K562 (cell line): ENCODE measurements around the gene IGSF23. TPM values are rescaled to one million over a fixed set of nuclear protein-coding genes. Genes with fewer than 3 reads are reported as not detected.

Source experiments
- ATAC-seq: fragments of 200-7000 bp; cut with Tn5 transposase; 3 replicates; pipeline ENCODE4 v1.9.1; 2020; ENCODE audit warnings: moderate library complexity
- BruUV-seq: library from RNA; stranded (reverse); fragments of 400-500 nt; replicated peaks from 2 replicates; lab custom pipeline; 2021; lab: Mats Ljungman, UMichigan
- CTCF ChIA-PET: fragments of 300-600 bp; formaldehyde crosslinking; extraction: SDS; loops from one replicate; lab custom pipeline; 2021; ENCODE audit warnings: low intra/inter-chr PET ratio; lab: Yijun Ruan, JAX
- POLR2A ChIA-PET: fragments of 300-600, 350-650 bp; sonication (Branson Sonifier 250); formaldehyde crosslinking; extraction: SDS; loops from one replicate; lab custom pipeline; 2021; ENCODE audit warnings: antibody characterized with exemption, inconsistent platforms; lab: Yijun Ruan, JAX
- DNase-seq, 4 experiments: peaks; one replicate each; pipeline versions ENCODE4 v3.0.0 to v3.0.0-alpha.2; 2011 to 2018; ENCODE audit warnings: low spot score in 3 of 4, mixed read lengths in 3 of 4; ENCODE audit errors: extremely low read depth in 1 of 4
- FAIRE-seq: peaks from 2 replicates; lab custom pipeline; 2011; peaks lifted over from hg19 to GRCh38; lab: Jason Lieb, UNC
- H2AFZ ChIP-seq: 2 replicates; pipeline ENCODE4 v1.6.0; 2011; ENCODE audit warnings: low read depth, low read length, control low read depth, inconsistent platforms
- H3K27ac ChIP-seq: fragments of 200-600 bp; 3 replicates; pipeline ENCODE4 v1.8.0; 2011; ENCODE audit warnings: low read depth, mild to moderate bottlenecking, control low read depth, inconsistent platforms, low read length, moderate library complexity, mixed read lengths; ENCODE audit errors: extremely low read depth
- H3K27me3 ChIP-seq, 2 experiments: fragments of 300-600 bp in 1 of 2; 2 replicates in 1 of 2; 3 replicates in 1 of 2; pipeline versions ENCODE4 v1.6.0 to v1.8.0; 2011; ENCODE audit warnings: inconsistent platforms in 2 of 2, low read length in 2 of 2, mild to moderate bottlenecking in 1 of 2, mixed read lengths in 1 of 2, moderate library complexity in 1 of 2; ENCODE audit not compliant: control insufficient read depth in 2 of 2, insufficient read depth in 2 of 2
- H3K36me3 ChIP-seq: fragments of 300-600 bp; 3 replicates; pipeline ENCODE4 v1.8.0; 2011; ENCODE audit warnings: mild to moderate bottlenecking, low read length, inconsistent platforms; ENCODE audit not compliant: control insufficient read depth, insufficient read depth
- H3K4me1 ChIP-seq, 2 experiments: fragments of 200-600 bp in 1 of 2; replicated peaks in 1 of 2; 2 replicates in 1 of 2; 3 replicates in 1 of 2; pipeline versions ENCODE4 v1.5.1 to v1.8.0; 2011; ENCODE audit warnings: inconsistent platforms in 2 of 2, low read length in 2 of 2, mild to moderate bottlenecking in 1 of 2, mixed read lengths in 1 of 2, moderate library complexity in 1 of 2; ENCODE audit not compliant: control insufficient read depth in 2 of 2, insufficient read depth in 2 of 2
- H3K4me2 ChIP-seq: 2 replicates; pipeline ENCODE4 v1.6.1; 2011; ENCODE audit warnings: low read length, control low read depth, inconsistent platforms, mixed read lengths; ENCODE audit not compliant: insufficient read depth
- H3K4me3 ChIP-seq: fragments of 200-600 bp; sonication (generic), shearing (Covaris generic); 2 replicates; pipeline ENCODE4 v1.5.1; 2016; ENCODE audit warnings: control low read depth, inconsistent platforms
- H3K79me2 ChIP-seq: fragments of 200-600 bp; 3 replicates; pipeline ENCODE4 v1.8.0; 2011; ENCODE audit warnings: low read length, inconsistent platforms; ENCODE audit not compliant: control insufficient read depth, insufficient read depth
- H3K9ac ChIP-seq, 2 experiments: 2 replicates each; pipeline versions ENCODE4 v1.6.0 to v1.6.1; 2011; ENCODE audit warnings: low read depth in 2 of 2, low read length in 2 of 2, control low read depth in 1 of 2, inconsistent platforms in 1 of 2, mild to moderate bottlenecking in 1 of 2, mixed read lengths in 1 of 2; ENCODE audit not compliant: insufficient read depth in 1 of 2
- H3K9me1 ChIP-seq: one replicate; pipeline ENCODE4 v1.6.0; 2011; ENCODE audit warnings: inconsistent platforms, mild to moderate bottlenecking, low read length, moderate library complexity; ENCODE audit not compliant: control insufficient read depth, insufficient read depth
- H3K9me3 ChIP-seq: replicated peaks from 2 replicates; pipeline ENCODE4 v1.5.1; 2011; ENCODE audit warnings: low read depth, low read length, inconsistent platforms; ENCODE audit not compliant: control insufficient read depth, insufficient read depth
- H4K20me1 ChIP-seq: replicated peaks from 2 replicates; pipeline ENCODE4 v1.6.1; 2011; ENCODE audit warnings: low read length, inconsistent platforms, mixed read lengths; ENCODE audit not compliant: control insufficient read depth, insufficient read depth
- DIDO1 ChIP-seq: fragments of 450-650 bp; IDR thresholded peaks from 2 replicates; pipeline ENCODE4 v1.6.1; 2016; ENCODE audit warnings: low read depth, missing biosample characterization, missing genetic modification characterization
- HDAC6 ChIP-seq: IDR thresholded peaks from 2 replicates; pipeline ENCODE4 v1.6.1; 2012; ENCODE audit warnings: low read depth, mild to moderate bottlenecking, control low read depth, inconsistent platforms, low read length, moderate library complexity
- MBD2 ChIP-seq: sonication (generic); IDR thresholded peaks from 2 replicates; pipeline ENCODE4 v1.6.1; 2016; ENCODE audit warnings: low read depth, borderline replicate concordance
- PHF21A ChIP-seq: fragments of 450-650 bp; IDR thresholded peaks from 2 replicates; pipeline ENCODE4 v1.6.1; 2017; ENCODE audit warnings: low read depth, borderline replicate concordance
- POLR2H ChIP-seq: IDR thresholded peaks from 2 replicates; pipeline ENCODE4 v1.6.1; 2016; ENCODE audit warnings: missing genetic modification characterization, low read depth, mild to moderate bottlenecking, control low read depth, missing compliant biosample characterization, moderate library complexity
- SIX5 ChIP-seq, 2 experiments: IDR thresholded peaks; 2 replicates each; pipeline ENCODE4 v1.6.1; 2011; ENCODE audit warnings: low read length in 2 of 2, borderline replicate concordance in 1 of 2, low read depth in 1 of 2, mild to moderate bottlenecking in 1 of 2, moderate library complexity in 1 of 2; ENCODE audit not compliant: insufficient read depth in 1 of 2
- SMARCA5 ChIP-seq: fragments of 450-650 bp; IDR thresholded peaks from 2 replicates; pipeline ENCODE4 v1.6.1; 2016
- TEAD2 ChIP-seq: fragments of 450-650 bp; IDR thresholded peaks from 2 replicates; pipeline ENCODE4 v1.6.1; 2016; ENCODE audit warnings: missing genetic modification characterization, control low read depth, missing compliant biosample characterization
- ZC3H8 ChIP-seq: fragments of 450-650 bp; IDR thresholded peaks from 2 replicates; pipeline ENCODE4 v1.6.1; 2017
- ZKSCAN8 ChIP-seq: fragments of 200-800 bp; sonication (Bioruptor generic); IDR thresholded peaks from 2 replicates; pipeline ENCODE4 v1.6.1; 2016; ENCODE audit warnings: missing genetic modification characterization, missing compliant biosample characterization
- ZNF124 ChIP-seq: sonication (generic); formaldehyde crosslinking; IDR thresholded peaks from 2 replicates; pipeline ENCODE4 v1.8.1; 2022; ENCODE audit warnings: missing genetic modification reagents
- ZNF830 ChIP-seq: fragments of 250-450 bp; sonication (Bioruptor Pico); IDR thresholded peaks from 2 replicates; pipeline ENCODE4 v1.5.0; 2021; ENCODE audit warnings: mild to moderate bottlenecking
- WGBS: fragments of 100-300 bp; shearing (Covaris generic); methylation state at CpG from one replicate; pipeline ENCODE4 v1.1.6; 2016; ENCODE audit warnings: low coverage, mixed read lengths; ENCODE audit not compliant: insufficient coverage; ENCODE audit errors: missing lambda C conversion rate; 5-methylcytosine and 5-hydroxymethylcytosine counted together
- in situ Hi-C: fragments of 300-500 bp; cut with MboI; formaldehyde crosslinking; loops from 4 replicates; pipeline ENCODE4 v1.15.0; 2018; ENCODE audit warnings: inconsistent platforms, mixed read lengths
- intact Hi-C: fragments of 100-400 bp; cut with micrococcal nuclease; formaldehyde crosslinking; loops from 2 replicates; pipeline ENCODE4 v1.14.2; 2022
- polyA plus RNA-seq, 8 experiments: library from polyadenylated mRNA; depleted of rRNA in 4 of 8; stranded (reverse) in 5 of 8; unstranded in 3 of 8; fragments of >200 nt; fragmentation: Nextera tagmentation in 2 of 8; fragmentation: Illumina TruSeq in 1 of 8; extraction: Ambion mirVana in 2 of 8; extraction: Trizol in 1 of 8; gene quantifications; 2 replicates each; pipeline versions ENCODE4 v1.2.1 to v1.2.3, GENCODE V29; 2011 to 2014; ENCODE audit warnings: inconsistent platforms in 1 of 8, missing spikeins in 1 of 8
- total RNA-seq, 7 experiments: library from RNA; depleted of rRNA in 6 of 7; stranded (reverse); fragments of >200 nt in 6 of 7; fragmentation: Illumina TruSeq in 2 of 7; extraction: Trizol in 2 of 7; gene quantifications; 2 replicates each; pipeline versions ENCODE4 v1.2.1 to v1.2.3, GENCODE V29; 2011 to 2021; ENCODE audit warnings: low replicate concordance in 1 of 7
- TF ChIP-seq, protein P1 (sequence below): fragments of 450-650 bp; IDR thresholded peaks from 2 replicates; pipeline ENCODE4 v1.6.1; 2017; ENCODE audit warnings: mild to moderate bottlenecking, moderate library complexity
- TF ChIP-seq, protein P2 (sequence below): fragments of 450-650 bp; formaldehyde crosslinking; IDR thresholded peaks from 2 replicates; pipeline ENCODE4 v1.4.0; 2020; ENCODE audit warnings: mild to moderate bottlenecking, moderate library complexity
- TF ChIP-seq, protein P3 (sequence below): fragments of 250-450 bp; sonication (Bioruptor Pico); IDR thresholded peaks from 2 replicates; pipeline ENCODE4 v1.4.0; 2020
- TF ChIP-seq, protein P4 (sequence below), 2 experiments: fragments of 250-450 bp in 1 of 2; fragments of 450-650 bp in 1 of 2; sonication (Bioruptor Pico) in 1 of 2; IDR thresholded peaks; 2 replicates each; pipeline versions ENCODE4 v1.6.1 to v1.8.0; 2016 to 2021; ENCODE audit warnings: mild to moderate bottlenecking in 2 of 2, moderate library complexity in 2 of 2, missing compliant biosample characterization in 1 of 2, missing genetic modification characterization in 1 of 2

The IGSF23 gene
- total and polyA plus RNA-seq, 9 of the 15 experiments (the other 6 are each of a cell fraction or from before 2014, with no cell fraction given) = not detected

DNA sequence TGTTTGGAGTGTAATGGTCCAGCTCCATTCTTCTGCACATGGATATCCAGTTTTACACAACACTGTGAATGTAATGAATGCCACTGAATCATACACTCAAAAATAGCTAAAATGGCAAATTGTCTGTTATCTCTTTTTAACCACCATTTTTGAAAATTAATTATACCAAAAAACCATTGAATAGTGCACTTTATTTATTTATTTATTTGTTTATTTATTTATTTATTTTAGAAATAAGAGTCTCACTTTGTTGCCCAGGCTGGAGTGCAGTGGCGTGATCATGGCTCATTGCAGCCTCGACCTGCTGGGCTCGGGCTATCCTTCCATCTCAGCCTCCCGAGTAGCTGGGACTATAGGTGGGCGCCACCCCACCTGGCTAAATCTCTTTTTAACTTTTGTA is 50.6 kb downstream of the IGSF23 start:
- H3K36me3 ChIP-seq = peaks cover 12% of the 10 kb centered on the region; the same call in 2 of the 3 replicates
- POLR2A ChIA-PET = interaction anchor here (0.9 kb wide), 1 partner anchor 75 kb away, joined by 3 read pairs; no protein-coding TSS in a partner anchor
- no TSS peak for BruUV-seq
- no peaks in the 10 kb centered on the region for H4K20me1 ChIP-seq
- TF ChIP-seq HDAC6 (no peak), DIDO1 (tag) (no peak), SIX5 (IDR thresholded peaks at IDR 0.05; ENCODE audit: borderline replicate concordance in 1 of 2, insufficient read depth in 1 of 2, low read depth in 1 of 2, low read length in 2 of 2) (no peak), TEAD2 (no peak), MBD2 (no peak), SMARCA5 (no peak), POLR2H (no peak), ZNF124 (CRISPR knock-in tag) (no peak), PHF21A (no peak), ZKSCAN8 (CRISPR knock-in tag) (no peak), ZNF830 (no peak), ZC3H8 (no peak)
- TF ChIP-seq, protein P1, sequence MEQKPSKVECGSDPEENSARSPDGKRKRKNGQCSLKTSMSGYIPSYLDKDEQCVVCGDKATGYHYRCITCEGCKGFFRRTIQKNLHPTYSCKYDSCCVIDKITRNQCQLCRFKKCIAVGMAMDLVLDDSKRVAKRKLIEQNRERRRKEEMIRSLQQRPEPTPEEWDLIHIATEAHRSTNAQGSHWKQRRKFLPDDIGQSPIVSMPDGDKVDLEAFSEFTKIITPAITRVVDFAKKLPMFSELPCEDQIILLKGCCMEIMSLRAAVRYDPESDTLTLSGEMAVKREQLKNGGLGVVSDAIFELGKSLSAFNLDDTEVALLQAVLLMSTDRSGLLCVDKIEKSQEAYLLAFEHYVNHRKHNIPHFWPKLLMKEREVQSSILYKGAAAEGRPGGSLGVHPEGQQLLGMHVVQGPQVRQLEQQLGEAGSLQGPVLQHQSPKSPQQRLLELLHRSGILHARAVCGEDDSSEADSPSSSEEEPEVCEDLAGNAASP = no peak
- TF ChIP-seq, protein P2, sequence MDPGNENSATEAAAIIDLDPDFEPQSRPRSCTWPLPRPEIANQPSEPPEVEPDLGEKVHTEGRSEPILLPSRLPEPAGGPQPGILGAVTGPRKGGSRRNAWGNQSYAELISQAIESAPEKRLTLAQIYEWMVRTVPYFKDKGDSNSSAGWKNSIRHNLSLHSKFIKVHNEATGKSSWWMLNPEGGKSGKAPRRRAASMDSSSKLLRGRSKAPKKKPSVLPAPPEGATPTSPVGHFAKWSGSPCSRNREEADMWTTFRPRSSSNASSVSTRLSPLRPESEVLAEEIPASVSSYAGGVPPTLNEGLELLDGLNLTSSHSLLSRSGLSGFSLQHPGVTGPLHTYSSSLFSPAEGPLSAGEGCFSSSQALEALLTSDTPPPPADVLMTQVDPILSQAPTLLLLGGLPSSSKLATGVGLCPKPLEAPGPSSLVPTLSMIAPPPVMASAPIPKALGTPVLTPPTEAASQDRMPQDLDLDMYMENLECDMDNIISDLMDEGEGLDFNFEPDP (CRISPR knock-in tag) = no peak
- TF ChIP-seq, protein P3, sequence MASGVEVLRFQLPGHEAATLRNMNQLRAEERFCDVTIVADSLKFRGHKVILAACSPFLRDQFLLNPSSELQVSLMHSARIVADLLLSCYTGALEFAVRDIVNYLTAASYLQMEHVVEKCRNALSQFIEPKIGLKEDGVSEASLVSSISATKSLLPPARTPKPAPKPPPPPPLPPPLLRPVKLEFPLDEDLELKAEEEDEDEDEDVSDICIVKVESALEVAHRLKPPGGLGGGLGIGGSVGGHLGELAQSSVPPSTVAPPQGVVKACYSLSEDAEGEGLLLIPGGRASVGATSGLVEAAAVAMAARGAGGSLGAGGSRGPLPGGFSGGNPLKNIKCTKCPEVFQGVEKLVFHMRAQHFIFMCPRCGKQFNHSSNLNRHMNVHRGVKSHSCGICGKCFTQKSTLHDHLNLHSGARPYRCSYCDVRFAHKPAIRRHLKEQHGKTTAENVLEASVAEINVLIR (CRISPR knock-in tag) = no peak
- TF ChIP-seq, protein P4, sequence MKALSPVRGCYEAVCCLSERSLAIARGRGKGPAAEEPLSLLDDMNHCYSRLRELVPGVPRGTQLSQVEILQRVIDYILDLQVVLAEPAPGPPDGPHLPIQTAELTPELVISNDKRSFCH (CRISPR knock-in tag; IDR thresholded peaks at IDR 0.05) = no peak
- TF ChIP-seq, protein P4 (tag; IDR thresholded peaks at IDR 0.05) = no peak
- ATAC-seq = no peak
- no peaks in the 10 kb centered on the region for H3K9me3 ChIP-seq
- no peak for DNase-seq
- no peaks in the 10 kb centered on the region for H3K79me2 ChIP-seq
- no peaks in the 10 kb centered on the region for H3K9me1 ChIP-seq
- no peak overlapping the region for H3K4me2 ChIP-seq
- no peak overlapping the region for H3K27ac ChIP-seq
- no peak overlapping the region for H3K4me3 ChIP-seq
- H3K9ac ChIP-seq = no peak overlapping the region
- WGBS = 71% methylated on average over 5 of the region's 5 CpGs
- CTCF ChIA-PET = no interaction called here
- FAIRE-seq = no peak
- intact Hi-C loops = no loop called here
- H3K4me1 ChIP-seq = peaks cover 0 to 5% of the 10 kb centered on the region in 2 experiments; a peak in 4 of 5 replicates
- no peak overlapping the region for H2AFZ ChIP-seq
- H3K27me3 ChIP-seq = no peaks in the 10 kb centered on the region
- in situ Hi-C loops = no loop called here
